ENCODE results near the gene SCD. TPM values are rescaled to one million over a fixed set of nuclear protein-coding genes. Genes with fewer than 3 reads are reported as not detected.

SCD gene
- 353 and 681 TPM in 2 replicates for total RNA-seq

DNA sequence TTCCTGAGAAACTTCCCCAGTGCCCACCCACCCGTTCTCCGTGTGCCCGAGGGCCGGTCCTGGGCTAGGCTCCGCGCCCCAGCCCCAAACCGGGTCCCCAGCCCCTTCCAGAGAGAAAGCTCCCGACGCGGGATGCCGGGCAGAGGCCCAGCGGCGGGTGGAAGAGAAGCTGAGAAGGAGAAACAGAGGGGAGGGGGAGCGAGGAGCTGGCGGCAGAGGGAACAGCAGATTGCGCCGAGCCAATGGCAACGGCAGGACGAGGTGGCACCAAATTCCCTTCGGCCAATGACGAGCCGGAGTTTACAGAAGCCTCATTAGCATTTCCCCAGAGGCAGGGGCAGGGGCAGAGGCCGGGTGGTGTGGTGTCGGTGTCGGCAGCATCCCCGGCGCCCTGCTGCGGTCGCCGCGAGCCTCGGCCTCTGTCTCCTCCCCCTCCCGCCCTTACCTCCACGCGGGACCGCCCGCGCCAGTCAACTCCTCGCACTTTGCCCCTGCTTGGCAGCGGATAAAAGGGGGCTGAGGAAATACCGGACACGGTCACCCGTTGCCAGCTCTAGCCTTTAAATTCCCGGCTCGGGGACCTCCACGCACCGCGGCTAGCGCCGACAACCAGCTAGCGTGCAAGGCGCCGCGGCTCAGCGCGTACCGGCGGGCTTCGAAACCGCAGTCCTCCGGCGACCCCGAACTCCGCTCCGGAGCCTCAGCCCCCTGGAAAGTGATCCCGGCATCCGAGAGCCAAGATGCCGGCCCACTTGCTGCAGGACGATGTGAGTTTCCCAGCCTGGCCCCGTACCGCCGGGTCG is at the start of gene SCD:
SCD (plus strand) TSS at position 469 of the 803 bp plus-strand sequence; CDS start at position 741, 272 bp downstream.

DNA sequence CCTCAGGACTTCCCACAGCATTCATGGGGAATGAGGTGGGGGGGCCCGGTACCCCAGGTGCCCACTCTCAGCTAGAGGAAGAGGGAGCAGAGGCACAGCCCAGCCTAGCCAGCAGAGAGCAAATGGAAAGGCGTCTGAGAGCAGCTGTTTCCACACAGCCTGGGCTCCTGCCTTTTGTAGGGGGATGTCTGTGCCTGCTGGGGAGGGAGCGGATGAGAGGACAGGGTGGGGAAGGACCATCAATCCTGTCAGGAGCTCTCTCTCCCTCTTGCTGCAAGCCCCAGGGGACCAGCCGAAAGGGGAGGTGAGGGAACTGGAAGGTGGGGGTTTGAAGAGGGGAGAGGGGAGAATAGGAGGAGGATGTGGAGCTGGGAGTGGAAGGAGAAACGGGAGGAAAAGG is 17.0 kb upstream of the SCD start, which contains the start of gene PKD2L1:
PKD2L1 (minus strand) TSS at position 150 of the 400 bp plus-strand sequence; CDS start at position 25, 125 bp downstream.

Other genes starting within 250 kb of the SCD start
- 28.2 and 51.6 TPM in 2 replicates for gene ERLIN1, start 161.2 kb upstream of the SCD start, total RNA-seq
- gene CHUK, start 117.6 kb upstream of the SCD start, total RNA-seq: 22.6 and 29.4 TPM in 2 replicates
- gene CWF19L1, start 79.6 kb upstream of the SCD start, total RNA-seq: 24.1 and 30.1 TPM in 2 replicates
- gene BLOC1S2, start 60.6 kb upstream of the SCD start, total RNA-seq: 60.7 and 99.1 TPM in 2 replicates
- not detected in 2 replicates for gene PKD2L1, start 17.0 kb upstream of the SCD start, total RNA-seq
- not detected in 2 replicates for gene WNT8B, start 115.8 kb downstream of the SCD start, total RNA-seq
- gene SEC31B, start 172.6 kb downstream of the SCD start, total RNA-seq: 0.43 and 2.4 TPM in 2 replicates
- gene NDUFB8, start 182.6 kb downstream of the SCD start, total RNA-seq: 86.7 and 108 TPM in 2 replicates
- gene HIF1AN, start 188.7 kb downstream of the SCD start, total RNA-seq: 6.0 and 6.7 TPM in 2 replicates